ENCODE results near the gene RARA.

DNA sequence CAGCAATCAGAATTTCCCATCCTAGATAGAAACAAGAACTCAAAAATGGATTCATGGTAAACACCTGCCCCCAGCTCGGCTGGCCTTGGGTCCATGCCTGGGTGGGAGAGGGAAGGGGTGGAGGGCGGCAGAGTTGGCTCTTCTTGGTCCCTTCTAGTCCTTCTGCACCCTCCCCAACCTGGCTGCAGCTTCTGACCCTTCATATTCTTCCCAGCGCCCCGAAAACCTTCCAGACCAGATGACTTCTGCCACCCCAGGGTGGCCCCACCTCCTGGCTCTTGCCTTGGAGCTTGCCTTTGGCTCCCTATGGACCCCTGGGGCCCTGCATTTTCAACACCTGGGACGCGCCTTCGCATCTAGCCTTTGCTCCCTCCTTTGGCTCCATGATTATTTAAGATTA lies 60.9 kb downstream of the RARA start:
- TF ChIP-seq CTCF (conservative IDR thresholded peaks at IDR 0.05; ENCODE audit: low read depth in 2 of 2), result no peak
- TF ChIP-seq EZH2 (IDR thresholded peaks at IDR 0.05; ENCODE audit: low read depth, unreplicated experiment), result no peak
- TF ChIP-seq CREB1 (CRISPR knock-in tag; IDR thresholded peaks at IDR 0.05; ENCODE audit: low read depth), result no peak
